Astrocyte of the hippocampus (primary cell): ENCODE measurements around the gene ZC3HAV1.
"Not testable (repeated sequence)": the region's sequence is repeated elsewhere in the genome, so short reads cannot be mapped to it uniquely, and the experiment has no call there.

Source experiments
- DNase-seq: peaks from one replicate; pipeline ENCODE4 v3.0.0; 2011; ENCODE audit warnings: low read depth, low spot score

The ZC3HAV1 gene

DNA sequence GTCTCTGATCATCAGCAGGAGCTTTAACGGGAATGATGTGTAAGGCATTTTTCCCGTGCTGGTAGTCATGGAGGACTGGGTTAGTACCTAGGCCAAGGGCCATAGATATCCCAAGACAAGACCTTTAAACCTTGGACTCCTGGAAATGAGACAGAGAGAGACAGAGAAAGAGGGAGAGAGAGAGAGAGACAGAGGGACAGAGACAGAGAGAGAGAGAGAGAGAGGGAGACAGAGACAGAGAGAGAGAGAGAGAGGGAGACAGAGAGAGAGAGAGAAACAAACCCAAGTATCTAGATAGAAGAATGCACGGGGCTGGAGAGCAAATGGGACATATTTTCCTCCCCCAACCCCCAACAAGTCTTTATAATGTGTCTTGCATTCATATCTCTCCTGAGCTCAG, 22.3 kb downstream of the ZC3HAV1 start:
- DNase-seq = no peak

DNA sequence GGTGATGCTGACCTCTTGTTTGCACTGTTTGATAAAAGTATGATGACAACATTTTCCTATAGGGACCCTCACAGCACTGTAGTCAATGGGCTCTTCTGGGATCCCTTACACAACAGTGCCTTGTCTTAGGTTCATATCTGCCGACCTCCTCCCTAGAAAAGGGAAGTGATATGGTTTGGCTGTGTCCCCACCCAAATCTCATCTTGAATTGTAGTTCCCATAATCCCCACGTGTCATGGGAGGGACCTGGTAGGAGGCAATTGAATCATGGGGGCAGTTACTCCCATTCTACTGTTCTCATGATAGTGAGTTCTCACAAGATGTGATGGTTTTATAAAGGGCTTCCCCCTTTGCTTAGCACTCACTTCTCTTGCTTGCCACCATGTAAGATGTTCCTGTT, 23.1 kb downstream of the ZC3HAV1 start:
- no peak for DNase-seq

DNA sequence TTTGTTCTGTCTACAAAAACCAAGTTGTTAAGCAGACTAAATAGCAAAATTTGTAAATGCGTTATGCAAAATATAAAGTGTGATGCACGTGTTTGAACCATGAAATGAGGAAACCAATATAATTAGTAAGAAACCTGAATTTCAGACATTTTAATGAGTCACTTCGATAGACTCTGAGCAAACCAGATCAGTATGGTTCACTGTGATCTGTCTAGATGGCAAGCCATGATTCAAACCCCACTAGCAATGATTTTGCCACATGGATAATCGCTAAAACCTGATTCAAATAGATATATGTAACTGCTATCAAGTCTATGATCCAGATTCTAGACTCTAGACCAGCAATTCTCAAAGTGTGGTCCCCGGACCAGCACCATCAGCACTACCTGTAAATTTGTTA, 24.8 kb downstream of the ZC3HAV1 start:
- no peak for DNase-seq

DNA sequence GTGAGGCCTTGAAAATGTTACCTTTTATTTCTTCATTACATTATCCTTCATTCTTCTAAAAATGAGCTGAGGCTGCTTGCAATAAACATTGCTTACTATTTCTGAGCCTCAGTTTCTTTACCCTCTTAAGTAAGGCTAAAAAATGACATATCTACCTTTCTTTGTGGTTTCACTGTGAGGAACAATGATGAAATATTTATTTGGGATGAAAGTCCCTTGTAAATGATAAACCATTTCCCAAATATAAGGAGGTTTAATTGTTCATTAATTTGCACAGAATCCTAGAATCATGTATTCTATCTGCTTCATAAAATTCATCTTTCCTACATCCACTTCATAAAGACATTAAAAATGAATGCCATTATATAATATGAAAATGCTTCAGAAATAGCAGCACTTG, 27.9 kb downstream of the ZC3HAV1 start:
- DNase-seq = no peak

DNA sequence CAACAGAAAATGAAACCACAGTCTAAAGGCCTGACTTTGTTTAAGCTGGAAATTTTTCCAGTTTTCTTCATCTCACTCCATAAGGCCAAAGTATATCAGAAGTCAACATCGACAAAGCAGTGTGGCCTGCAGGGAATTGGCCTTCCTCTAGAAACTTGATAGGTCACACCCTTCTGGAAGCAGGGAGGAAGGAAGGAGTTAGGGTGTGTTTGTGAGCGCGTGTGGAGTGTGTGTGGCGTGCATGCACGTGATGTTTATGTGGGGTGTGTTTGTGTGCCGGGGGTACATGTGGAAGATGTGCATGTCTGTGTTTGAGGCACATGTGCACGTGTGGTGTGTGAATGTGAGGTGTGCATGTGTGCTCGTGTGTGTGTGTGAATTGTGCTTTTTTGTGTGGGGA, 28.6 kb downstream of the ZC3HAV1 start:
- no peak for DNase-seq

DNA sequence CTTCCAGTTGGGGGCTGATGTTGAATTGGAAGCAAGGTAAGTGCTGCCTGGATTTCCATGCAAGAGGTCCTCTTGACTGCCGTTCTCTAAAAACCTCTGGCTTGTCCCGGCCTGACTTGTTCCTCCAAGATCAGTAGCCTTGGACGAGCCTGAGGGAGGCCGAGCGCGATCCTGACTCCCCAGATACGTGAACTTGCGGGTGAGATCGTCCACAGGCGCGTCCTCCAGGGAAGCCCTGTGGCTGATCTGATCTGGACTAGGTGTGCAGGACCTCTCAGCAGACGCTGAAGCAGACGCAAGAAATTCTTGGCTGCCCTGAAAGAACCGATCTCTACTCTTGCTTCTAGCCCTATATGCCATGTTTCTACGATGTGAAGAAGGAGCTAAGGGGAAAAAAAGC, 29.7 kb downstream of the ZC3HAV1 start:
- DNase-seq = no peak

DNA sequence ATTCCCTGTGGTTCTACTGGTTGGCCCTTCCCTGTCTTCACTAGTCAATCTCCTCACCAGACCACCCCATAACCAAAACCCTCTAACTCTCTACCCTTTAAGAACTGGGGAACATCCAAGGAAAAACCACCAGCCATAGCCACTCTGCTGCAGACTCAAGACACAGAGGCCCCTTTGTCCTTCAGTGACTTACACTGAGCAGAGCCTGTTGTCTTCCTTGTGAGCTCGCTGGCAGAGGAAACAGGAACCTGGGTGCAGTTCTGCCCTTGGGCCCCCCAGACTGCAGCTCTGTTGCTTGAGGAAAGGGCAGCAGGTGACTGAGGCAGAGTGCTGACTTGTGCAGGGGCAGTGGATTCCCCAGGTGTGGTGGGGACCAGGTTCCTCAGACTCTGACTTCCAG, 30.6 kb downstream of the ZC3HAV1 start:
- no peak for DNase-seq

DNA sequence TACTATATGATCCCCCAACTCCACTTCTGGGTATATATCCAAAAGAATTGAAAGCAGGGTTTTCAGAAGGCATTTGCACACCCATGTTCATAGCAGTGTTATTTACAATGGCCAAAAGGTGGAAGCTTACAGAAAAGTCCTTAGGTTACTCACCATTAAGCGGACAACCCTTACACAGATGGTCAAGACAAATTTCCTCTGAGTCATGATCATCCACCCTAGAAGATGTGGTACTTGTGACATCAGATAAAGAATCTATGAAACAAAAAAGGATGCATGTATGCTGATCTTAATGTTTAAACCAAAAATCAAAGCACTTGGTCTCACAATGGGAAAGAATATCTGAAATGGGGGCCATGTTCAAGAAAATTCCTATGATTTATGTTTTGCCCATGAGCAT, 31.1 kb downstream of the ZC3HAV1 start:
- DNase-seq = no peak

DNA sequence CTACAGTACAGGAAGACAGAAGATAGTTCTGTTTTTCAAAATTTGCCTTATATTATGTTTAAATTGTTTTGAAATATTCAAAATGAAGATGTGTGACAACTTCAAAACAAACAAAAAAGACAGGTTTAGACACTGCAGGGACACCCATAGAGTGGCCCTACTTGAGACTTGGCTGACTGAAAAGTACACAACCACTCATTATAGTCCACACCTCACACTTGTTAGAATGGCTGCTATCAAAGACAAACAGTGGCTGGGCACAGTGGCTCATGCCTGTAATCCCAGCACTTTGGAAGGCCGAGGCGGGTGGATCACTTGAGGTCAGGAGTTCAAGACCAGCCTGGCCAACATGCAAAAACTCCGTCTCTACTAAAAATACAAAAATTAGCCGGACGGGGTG, 31.8 kb downstream of the ZC3HAV1 start:
- DNase-seq = not testable (repeated sequence)

DNA sequence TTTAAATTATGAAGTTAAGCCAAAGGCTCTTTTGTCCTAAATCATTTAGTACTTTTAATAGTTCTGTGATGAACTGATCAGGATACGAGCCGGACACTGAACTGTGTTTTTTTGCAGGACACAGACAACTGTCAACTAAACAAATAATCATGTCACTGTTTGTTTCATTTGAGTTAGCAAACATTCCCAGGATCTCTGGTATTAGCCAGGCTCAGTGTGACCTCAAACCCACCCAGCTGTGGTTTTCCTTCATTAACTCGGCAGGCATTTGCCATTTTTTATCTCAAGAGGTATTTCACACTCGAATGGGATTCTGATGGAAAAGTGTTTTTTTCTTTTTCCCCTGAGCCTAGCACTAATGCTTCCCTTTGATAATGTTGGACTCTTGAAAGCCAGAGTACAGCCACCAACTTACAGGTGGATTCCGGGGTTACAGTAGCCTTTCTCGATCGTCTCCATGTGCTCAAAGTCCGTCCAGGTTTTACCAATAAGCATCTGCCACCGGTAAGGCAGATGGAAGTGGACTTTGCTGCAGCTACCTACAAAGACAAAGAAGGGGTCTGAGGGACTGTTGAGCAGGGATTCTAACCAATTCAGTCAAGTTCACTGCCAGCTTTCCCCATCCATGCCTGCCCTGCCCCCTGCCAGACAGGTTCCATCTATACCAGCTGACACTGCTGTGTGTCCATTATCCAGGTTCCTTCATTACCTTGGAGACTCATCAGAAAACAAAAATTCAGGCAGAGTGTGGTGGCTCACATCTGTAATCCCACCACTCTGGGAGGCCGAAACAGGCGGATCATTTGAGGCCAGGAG, 33.4 kb downstream of the ZC3HAV1 start:
- peak; percentile 27 for DNase-seq

DNA sequence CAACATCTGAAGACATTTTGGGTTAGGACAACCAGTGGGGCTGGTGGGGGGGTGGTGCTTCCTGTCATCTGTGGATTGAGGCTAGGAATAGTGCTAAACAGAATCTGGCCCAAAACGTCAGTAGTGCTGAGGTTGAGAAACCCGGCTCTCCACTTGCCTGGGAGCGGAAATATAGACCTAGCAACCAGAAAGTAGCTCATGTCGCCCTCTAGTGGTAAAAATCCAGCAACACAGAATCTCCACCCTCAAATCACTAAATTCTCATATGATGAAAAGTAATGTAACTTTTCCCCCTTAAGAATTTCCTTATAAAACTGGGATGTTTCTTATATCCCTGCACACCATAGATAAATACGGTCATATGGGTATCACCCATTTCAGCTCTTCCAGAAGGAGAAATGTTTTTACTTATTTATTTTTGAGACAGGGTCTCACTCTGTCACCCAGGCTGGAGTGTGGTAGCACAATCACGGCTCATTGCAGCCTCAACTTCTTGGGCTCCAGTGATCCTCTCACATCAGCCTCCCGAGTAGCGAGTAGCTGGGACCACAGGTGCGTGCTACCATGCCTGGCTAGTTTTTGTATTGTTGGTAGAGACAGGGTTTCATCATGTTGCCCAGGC, 34.4 kb downstream of the ZC3HAV1 start:
- DNase-seq = peak; percentile 87

DNA sequence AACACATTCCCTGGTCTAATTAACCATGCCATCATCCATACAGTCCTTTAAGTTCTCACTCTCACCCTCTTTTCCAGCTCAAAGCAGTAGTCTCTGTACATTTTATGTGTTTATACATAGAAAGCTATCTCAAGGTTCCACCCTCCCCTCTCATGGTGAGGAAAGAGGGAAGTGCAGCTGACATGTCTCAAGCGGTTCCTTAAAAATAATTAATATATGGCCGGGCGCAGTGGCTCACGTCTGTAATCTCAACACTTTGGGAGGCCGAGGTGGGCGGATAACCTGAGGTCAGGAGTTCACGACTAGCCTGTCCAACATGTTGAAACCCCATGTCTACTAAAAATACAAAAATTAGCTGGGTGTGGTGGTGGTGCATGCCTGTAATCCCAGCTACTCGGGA, 36.7 kb downstream of the ZC3HAV1 start:
- DNase-seq = no peak

DNA sequence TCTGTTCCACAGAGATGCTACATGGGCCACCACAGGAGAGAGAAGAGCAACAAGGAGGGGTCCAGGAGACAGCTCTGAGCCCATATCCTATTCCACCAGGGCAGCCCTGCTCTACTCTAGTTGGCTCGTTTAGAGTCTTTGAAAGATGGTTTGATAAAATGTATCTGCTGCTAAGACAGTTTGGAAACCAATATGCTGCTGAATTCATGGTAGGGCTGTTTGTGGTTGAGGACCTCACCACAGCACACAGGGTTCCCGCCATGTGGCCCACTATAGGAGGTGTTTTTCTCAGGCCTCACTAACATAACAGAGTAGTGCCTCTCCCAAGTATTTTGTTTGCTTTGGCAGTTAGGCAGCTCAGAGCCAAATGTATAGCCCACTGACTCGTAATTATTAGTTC, 37.8 kb downstream of the ZC3HAV1 start:
- no peak for DNase-seq

DNA sequence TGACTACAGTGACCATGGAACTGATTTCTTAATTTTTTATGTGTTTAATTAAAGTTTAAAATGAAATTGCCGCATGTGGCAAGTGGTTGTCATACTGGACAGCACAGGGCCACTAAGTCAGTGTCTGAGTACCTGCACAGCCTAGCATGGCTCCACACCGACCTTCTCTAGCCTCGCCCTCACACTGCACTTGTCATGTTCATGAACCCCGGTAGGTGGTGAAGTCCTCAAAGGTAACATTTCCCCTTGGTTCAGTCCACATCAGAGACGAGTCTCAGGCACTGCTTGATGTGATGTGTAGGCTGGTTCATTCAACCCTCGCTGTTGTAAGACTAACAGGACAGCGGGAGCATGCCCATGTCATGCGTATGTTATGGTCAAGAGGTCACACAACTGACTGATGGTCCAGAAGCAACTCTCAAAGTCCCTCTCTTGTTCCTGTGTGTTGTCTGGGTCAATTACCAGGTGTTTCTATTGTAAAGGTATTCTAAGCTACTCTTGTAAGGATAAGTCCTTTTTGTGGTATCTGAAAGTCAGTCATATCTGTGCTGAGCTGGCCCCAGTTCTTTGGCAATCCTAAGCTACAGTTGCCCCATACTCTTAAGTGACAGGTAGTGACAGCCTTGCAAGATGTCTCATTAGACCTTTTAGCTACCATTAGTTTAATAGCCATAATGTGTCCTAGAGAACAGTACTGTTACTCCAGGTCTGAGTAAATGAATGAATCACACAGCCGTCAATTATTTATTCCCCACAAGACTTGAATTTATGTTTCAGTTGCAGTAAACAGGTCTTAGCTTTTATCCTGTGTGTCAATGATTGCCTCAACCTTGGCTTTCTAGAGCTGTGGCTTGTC, 40.7 kb downstream of the ZC3HAV1 start:
- DNase-seq = no peak

DNA sequence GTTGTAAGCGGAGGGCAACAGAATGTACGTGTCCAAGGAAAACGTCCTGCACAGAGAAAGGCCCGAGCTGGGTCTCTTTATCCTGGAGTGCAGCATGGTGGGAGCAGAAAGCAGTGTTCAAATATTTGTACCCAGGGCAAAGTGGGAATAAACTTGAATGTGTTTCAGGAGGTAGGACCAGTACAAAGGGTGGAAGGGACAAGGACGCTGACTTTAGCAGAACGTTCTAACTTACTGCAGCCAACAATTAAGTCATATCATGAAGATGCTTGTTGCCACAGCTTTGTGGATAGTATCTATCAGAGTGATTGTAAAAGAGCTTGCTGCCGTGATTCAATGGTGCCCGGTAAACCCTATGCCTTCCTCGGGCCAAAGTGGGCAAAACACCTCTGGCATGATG, 43.2 kb downstream of the ZC3HAV1 start:
- DNase-seq = no peak

DNA sequence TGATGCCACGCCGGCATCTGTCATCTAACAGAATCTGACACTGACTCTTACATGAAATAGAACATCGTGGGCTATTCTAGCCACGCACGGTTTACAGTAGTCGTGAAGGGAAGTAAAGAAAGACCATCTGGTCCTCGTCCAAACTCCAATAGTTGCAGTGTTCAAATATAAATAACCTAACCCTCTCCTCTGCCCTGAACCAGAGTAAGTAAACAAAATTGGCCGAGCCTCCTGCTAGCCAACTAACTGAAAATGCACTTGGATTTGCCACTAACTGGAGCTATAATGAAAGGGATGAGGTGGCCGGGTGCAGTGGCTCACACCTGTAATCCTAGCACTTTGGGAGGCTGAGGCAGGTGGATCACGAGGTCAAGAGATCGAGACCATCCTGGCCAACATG, 44.2 kb downstream of the ZC3HAV1 start:
- no peak for DNase-seq

DNA sequence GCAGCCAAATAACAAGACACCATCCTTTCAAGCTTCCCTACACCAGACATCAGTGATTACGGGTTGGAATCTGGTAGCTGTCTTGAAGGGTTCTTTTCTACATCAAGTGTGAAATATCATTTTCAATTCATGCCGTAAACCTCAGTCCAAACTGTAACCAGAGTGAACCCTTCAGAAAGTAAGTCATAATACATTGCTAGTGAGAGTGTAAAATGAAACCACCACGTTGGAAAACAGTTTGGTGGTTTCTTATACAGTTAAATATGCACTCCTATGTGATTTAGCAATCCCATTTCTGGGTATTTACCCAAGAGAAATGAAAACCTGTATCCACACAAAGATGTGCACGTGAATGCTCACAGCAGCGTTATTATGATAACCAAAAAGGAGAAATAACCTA, 48.1 kb downstream of the ZC3HAV1 start:
- DNase-seq = no peak

DNA sequence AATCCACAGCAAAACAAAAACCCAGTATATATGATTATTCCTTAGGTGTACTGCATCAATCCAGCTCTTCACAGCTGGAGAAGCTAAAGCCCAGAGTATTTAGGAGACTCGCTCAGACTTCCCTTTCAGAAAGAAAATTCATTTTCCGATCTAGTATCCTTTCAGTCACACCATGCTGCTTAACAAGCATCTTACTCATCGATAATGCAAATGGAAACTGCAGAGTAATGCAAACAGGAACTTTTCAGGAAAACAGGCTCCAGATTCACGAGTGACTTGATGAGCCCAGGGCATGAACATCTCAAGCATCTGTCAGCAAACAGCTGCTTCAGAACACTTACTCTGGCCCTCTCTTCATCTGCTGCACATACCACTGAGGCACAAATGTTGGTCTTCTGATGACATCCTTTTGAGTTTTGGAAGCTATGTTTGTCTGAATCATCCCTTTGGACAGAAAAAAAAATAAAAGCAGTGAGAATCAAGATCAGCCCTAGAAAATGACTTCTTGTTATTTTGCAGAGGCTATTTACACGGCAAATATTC, 48.8 kb downstream of the ZC3HAV1 start:
- no peak for DNase-seq

DNA sequence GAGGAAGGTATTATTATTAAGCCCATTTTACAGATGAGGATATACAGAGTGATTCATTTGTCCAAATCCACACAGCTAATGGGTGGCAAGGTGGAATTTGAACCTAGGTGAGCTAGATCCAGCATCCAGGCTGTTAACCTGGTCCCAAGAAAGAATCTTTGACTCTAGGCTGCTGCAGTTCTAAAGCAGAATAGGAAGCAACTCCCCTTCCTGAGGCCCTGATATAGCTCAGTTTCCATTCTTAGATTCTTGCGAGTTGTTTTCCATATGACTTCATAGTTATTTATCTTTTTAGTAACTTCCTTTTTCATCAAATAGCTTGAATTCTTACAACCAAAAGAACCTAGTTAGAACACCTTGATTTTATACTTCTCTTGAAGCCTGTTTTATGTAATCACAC, 49.6 kb downstream of the ZC3HAV1 start:
- no peak for DNase-seq

DNA sequence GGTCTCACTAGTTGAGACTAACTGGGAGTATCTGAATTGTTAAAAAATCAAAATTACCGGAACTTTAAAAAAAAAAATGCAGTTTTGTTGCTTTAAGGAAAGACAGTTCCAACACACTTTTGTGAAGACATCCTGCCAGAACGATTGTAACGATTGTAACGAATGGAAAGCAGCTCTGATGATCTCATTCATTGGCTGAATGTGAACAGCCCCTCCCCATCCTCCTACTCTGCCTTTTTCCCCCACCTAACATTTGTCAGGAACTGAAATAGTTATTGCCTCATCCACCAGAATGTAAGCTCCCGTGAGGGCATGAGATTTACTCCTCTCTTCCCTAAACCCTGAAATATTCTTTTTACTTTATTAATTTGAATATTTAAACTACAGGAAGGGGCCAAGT, 50.6 kb downstream of the ZC3HAV1 start:
- peak; percentile 12 for DNase-seq

DNA sequence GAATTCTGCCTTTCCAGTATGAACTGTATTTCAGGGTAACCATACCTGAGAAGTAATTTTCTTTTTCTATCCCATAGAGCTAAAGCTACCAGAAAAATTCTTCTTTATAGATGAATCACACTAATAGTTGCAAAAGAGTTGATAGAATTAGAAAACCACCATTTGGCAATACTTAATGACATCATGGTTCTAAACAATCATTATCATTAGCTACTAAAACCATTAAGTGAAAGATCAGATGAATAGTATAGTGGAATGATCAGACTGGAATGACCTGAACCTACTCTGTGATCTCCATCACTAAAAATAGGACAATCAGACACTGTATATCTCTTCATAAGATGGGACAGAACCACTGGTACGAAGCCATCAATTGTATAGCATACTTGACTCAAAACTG, 53.8 kb downstream of the ZC3HAV1 start:
- DNase-seq = no peak

DNA sequence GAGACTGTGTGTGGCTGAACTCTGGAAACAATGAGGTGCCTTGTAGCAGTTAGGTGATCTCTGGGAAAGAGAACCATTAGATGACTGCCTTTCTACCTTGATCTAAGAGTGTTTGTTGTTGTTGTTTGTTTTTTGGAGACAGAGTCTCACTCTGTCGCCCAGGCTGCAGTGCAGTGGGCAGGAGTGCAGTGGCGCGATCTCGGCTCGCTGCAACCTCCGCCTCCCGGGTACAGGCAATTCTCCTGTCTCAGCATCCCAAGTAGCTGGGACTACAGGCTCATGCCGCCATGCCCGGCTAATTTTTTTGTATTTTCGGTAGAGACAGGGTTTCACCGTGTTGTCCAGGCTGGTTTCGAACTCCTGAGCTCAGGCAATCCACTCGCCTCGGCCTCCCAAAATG, 54.9 kb downstream of the ZC3HAV1 start:
- not testable (repeated sequence) for DNase-seq
